HepG2 (cell line): ENCODE data around the gene SLC10A2. TPM values are rescaled to one million over a fixed set of nuclear protein-coding genes. Genes with fewer than 3 reads are reported as not detected.

ENCODE experiments used
- ATAC-seq: fragments of 200-7000 bp; cut with Tn5 transposase; 3 replicates; pipeline ENCODE4 v1.9.1; 2020; ENCODE audit warnings: mild to moderate bottlenecking, moderate library complexity
- BruUV-seq: library from RNA; stranded (reverse); fragments of 400-500 nt; replicated peaks from 2 replicates; lab custom pipeline; 2021; lab: Mats Ljungman, UMichigan
- CTCF ChIA-PET: fragments of 300-600 bp; formaldehyde crosslinking; extraction: SDS; loops from one replicate; lab custom pipeline; 2021; ENCODE audit warnings: low total read pairs, inconsistent platforms, low intra/inter-chr PET ratio; lab: Yijun Ruan, JAX
- POLR2A ChIA-PET: fragments of 350-600 bp; sonication (Branson Sonifier 250); formaldehyde crosslinking; loops from one replicate; lab custom pipeline; 2020; ENCODE audit warnings: antibody characterized with exemption, inconsistent platforms; lab: Yijun Ruan, JAX
- DNase-seq: peaks from one replicate; pipeline ENCODE4 v3.0.0-alpha.2; 2015; ENCODE audit warnings: low spot score
- FAIRE-seq: peaks from 3 replicates; lab custom pipeline; 2011; peaks lifted over from hg19 to GRCh38; lab: Jason Lieb, UNC
- H2AFZ ChIP-seq: one replicate; pipeline ENCODE4 v1.6.1; 2011; ENCODE audit warnings: low read length, inconsistent platforms
- H3K27ac ChIP-seq: fragments of 300-600 bp; 3 replicates; pipeline ENCODE4 v1.8.0; 2011; ENCODE audit warnings: mixed run types, mild to moderate bottlenecking, mixed read lengths, low read length, inconsistent platforms; ENCODE audit not compliant: insufficient read depth; ENCODE audit errors: extremely low read length
- H3K27me3 ChIP-seq, 2 experiments: fragments of 200-600 bp in 1 of 2; 2 replicates in 1 of 2; 3 replicates in 1 of 2; pipeline versions ENCODE4 v1.6.0 to v1.8.0; 2011; ENCODE audit warnings: low read length in 2 of 2, mild to moderate bottlenecking in 2 of 2, moderate library complexity in 2 of 2, inconsistent platforms in 1 of 2; ENCODE audit not compliant: insufficient read depth in 2 of 2, control insufficient read depth in 1 of 2
- H3K36me3 ChIP-seq, 2 experiments: fragments of 200-600 bp in 1 of 2; replicated peaks in 1 of 2; 2 replicates in 1 of 2; 3 replicates in 1 of 2; pipeline versions ENCODE4 v1.5.1 to v1.8.0; 2011; ENCODE audit warnings: low read length in 2 of 2, inconsistent platforms in 1 of 2; ENCODE audit not compliant: insufficient read depth in 2 of 2, control insufficient read depth in 1 of 2
- H3K4me1 ChIP-seq: 2 replicates; pipeline ENCODE4 v1.5.1; 2012; ENCODE audit warnings: low read length, inconsistent platforms; ENCODE audit not compliant: insufficient read depth
- H3K4me2 ChIP-seq: 2 replicates; pipeline ENCODE4 v1.6.0; 2011; ENCODE audit warnings: low read depth, low read length, inconsistent platforms
- H3K4me3 ChIP-seq, 3 experiments: fragments of 200-600 bp in 1 of 3; sonication (generic), shearing (Covaris generic) in 1 of 3; replicated peaks in 1 of 3; 2 replicates each; pipeline ENCODE4 v1.5.1; 2011 to 2016; ENCODE audit warnings: low read length in 3 of 3, inconsistent platforms in 2 of 3, low read depth in 2 of 3, mild to moderate bottlenecking in 2 of 3, control low read depth in 1 of 3, mixed read lengths in 1 of 3; ENCODE audit not compliant: insufficient read depth in 1 of 3
- H3K79me2 ChIP-seq: one replicate; pipeline ENCODE4 v1.6.1; 2011; ENCODE audit warnings: low read length, inconsistent platforms; ENCODE audit not compliant: insufficient read depth
- H3K9ac ChIP-seq: 2 replicates; pipeline ENCODE4 v1.6.0; 2011; ENCODE audit warnings: mild to moderate bottlenecking, low read depth, low read length, inconsistent platforms; ENCODE audit not compliant: insufficient read depth
- H3K9me3 ChIP-seq: 2 replicates; pipeline ENCODE4 v1.5.1; 2012; ENCODE audit warnings: mild to moderate bottlenecking, low read length
- H4K20me1 ChIP-seq: 2 replicates; pipeline ENCODE4 v1.6.0; 2011; ENCODE audit warnings: inconsistent platforms, mild to moderate bottlenecking, low read length, moderate library complexity; ENCODE audit not compliant: insufficient read depth
- AGO2 ChIP-seq: fragments of 200-400 bp; formaldehyde crosslinking; optimal IDR thresholded peaks from 2 replicates; pipeline ENCODE3; 2017; ENCODE audit warnings: mild to moderate bottlenecking, low read depth, low read length, moderate library complexity
- BCL6 ChIP-seq: IDR thresholded peaks from 2 replicates; pipeline ENCODE4 v1.6.1; 2016; ENCODE audit warnings: missing genetic modification reagents, missing compliant biosample characterization
- CC2D1A ChIP-seq: sonication (generic); formaldehyde crosslinking; IDR thresholded peaks from 2 replicates; pipeline ENCODE4 v1.8.1; 2023; ENCODE audit warnings: mild to moderate bottlenecking, missing genetic modification reagents
- JUND ChIP-seq: sonication (generic); formaldehyde crosslinking; IDR thresholded peaks from 2 replicates; pipeline ENCODE4 v1.8.0; 2022; ENCODE audit warnings: mild to moderate bottlenecking, missing genetic modification reagents
- MTA1 ChIP-seq: sonication (generic); formaldehyde crosslinking; IDR thresholded peaks from 2 replicates; pipeline ENCODE4 v1.4.0; 2020; ENCODE audit warnings: missing genetic modification reagents, mild to moderate bottlenecking, borderline replicate concordance
- NR2F6 ChIP-seq, 2 experiments: IDR thresholded peaks; 2 replicates each; pipeline ENCODE4 v1.6.1; 2016; ENCODE audit warnings: antibody characterized with exemption in 1 of 2, mild to moderate bottlenecking in 1 of 2
- SAFB2 ChIP-seq: sonication (generic); formaldehyde crosslinking; IDR thresholded peaks from 2 replicates; pipeline ENCODE4 v1.5.1; 2020; ENCODE audit warnings: missing genetic modification reagents, low read depth, mild to moderate bottlenecking, borderline replicate concordance
- TARDBP ChIP-seq: sonication (generic); formaldehyde crosslinking; IDR thresholded peaks from 2 replicates; pipeline ENCODE4 v1.8.0; 2022; ENCODE audit warnings: mild to moderate bottlenecking, missing genetic modification reagents
- ZBTB1 ChIP-seq: sonication (generic); formaldehyde crosslinking; IDR thresholded peaks from 2 replicates; pipeline ENCODE4 v1.4.0; 2020; ENCODE audit warnings: missing genetic modification reagents, borderline replicate concordance
- ZC3H4 ChIP-seq: sonication (generic); formaldehyde crosslinking; IDR thresholded peaks from 2 replicates; pipeline ENCODE4 v1.4.0; 2020; ENCODE audit warnings: missing genetic modification reagents, borderline replicate concordance
- ZFP36 ChIP-seq: fragments of 150-350 bp; IDR thresholded peaks from 2 replicates; pipeline ENCODE4 v1.6.1; 2018; ENCODE audit warnings: borderline replicate concordance, low read length, low read depth; ENCODE audit not compliant: partially characterized antibody
- ZIK1 ChIP-seq: sonication (generic); formaldehyde crosslinking; IDR thresholded peaks from 2 replicates; pipeline ENCODE4 v1.5.0; 2020; ENCODE audit warnings: mild to moderate bottlenecking, low read depth, missing genetic modification reagents, borderline replicate concordance
- ZKSCAN8 ChIP-seq: IDR thresholded peaks from 2 replicates; pipeline ENCODE4 v1.6.1; 2016; ENCODE audit warnings: borderline replicate concordance, missing genetic modification reagents, missing compliant biosample characterization
- ZNF556 ChIP-seq: sonication (generic); formaldehyde crosslinking; IDR thresholded peaks from 2 replicates; pipeline ENCODE4 v1.4.0; 2020; ENCODE audit warnings: mild to moderate bottlenecking, missing genetic modification reagents, borderline replicate concordance
- ZNF570 ChIP-seq: sonication (generic); formaldehyde crosslinking; IDR thresholded peaks from 2 replicates; pipeline ENCODE4 v1.4.0; 2020; ENCODE audit warnings: mild to moderate bottlenecking, missing genetic modification reagents, borderline replicate concordance
- WGBS: methylation state at CpG from one replicate; pipeline ENCODE4 v1.1.6; 2017; ENCODE audit warnings: low lambda C conversion rate; 5-methylcytosine and 5-hydroxymethylcytosine counted together
- in situ Hi-C: cut with HindIII; loops from 2 replicates; pipeline ENCODE4 v1.10.0; 2017; ENCODE audit warnings: low pct_unique_long_range_greater_than_20kb; ENCODE audit not compliant: extremely low pct_ligation_motif_present
- intact Hi-C: fragments of 100-400 bp; cut with micrococcal nuclease; formaldehyde crosslinking; loops from one replicate; pipeline ENCODE4 v1.10.0; 2022; ENCODE audit not compliant: unreplicated experiment
- polyA plus RNA-seq, 8 experiments: library from polyadenylated mRNA; depleted of rRNA in 3 of 8; stranded (reverse) in 7 of 8; unstranded in 1 of 8; fragments of >200 nt; fragmentation: Illumina TruSeq in 4 of 8; extraction: Trizol in 4 of 8; gene quantifications; 2 replicates each; pipeline versions ENCODE4 v1.2.1 to v1.2.3, GENCODE V29; 2011 to 2016; ENCODE audit warnings: low read depth in 4 of 8, missing spikeins in 1 of 8, mixed read lengths in 1 of 8; ENCODE audit not compliant: insufficient read depth in 1 of 8
- total RNA-seq, 5 experiments: library from RNA; depleted of rRNA; stranded (reverse); fragments of >200 nt; fragmentation: Illumina TruSeq; extraction: Trizol; gene quantifications; 2 replicates each; pipeline ENCODE4 v1.2.3, GENCODE V29; 2016; ENCODE audit warnings: low read depth in 1 of 5
- TF ChIP-seq, protein P1 (sequence below): sonication (generic); formaldehyde crosslinking; IDR thresholded peaks from 2 replicates; pipeline ENCODE4 v1.9.0; 2022; ENCODE audit warnings: low read depth, missing genetic modification reagents
- TF ChIP-seq, protein P2 (sequence below): sonication (generic); formaldehyde crosslinking; IDR thresholded peaks from 2 replicates; pipeline ENCODE4 v1.5.1; 2020; ENCODE audit warnings: mild to moderate bottlenecking, missing genetic modification reagents, borderline replicate concordance

SLC10A2 gene
- total and polyA plus RNA-seq, 2 of the 13 experiments (the other 11 are each of a cell fraction or from before 2014, with no cell fraction given) = not detected

DNA sequence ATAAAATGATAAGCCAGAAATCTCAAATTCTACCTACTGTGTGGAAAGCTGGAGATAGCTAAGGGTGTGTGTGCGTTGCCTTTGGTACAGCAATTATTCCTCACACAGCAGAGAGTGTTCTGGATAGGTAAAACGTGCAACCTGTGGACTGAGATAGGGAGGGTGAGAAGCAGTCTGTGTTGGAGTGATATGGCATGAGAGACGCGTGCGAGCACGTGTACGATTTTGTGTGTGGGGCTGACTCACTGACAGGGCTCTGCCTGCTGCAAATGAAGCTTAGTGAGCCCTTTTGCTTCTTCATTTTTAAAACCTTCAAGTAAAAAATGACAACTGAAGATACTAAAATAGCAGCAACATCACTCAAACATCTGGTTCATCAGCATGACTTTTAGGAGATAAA, 35.7 kb upstream of the SLC10A2 start:
- ATAC-seq (no peak), FAIRE-seq (no peak), DNase-seq (no peak)
- no TSS peak for BruUV-seq
- no peaks in the 10 kb centered on the region for H3K4me1 ChIP-seq
- no peak overlapping the region for H2AFZ ChIP-seq
- intact Hi-C loops = no loop called here
- ChIA-PET CTCF (no interaction called here), POLR2A (no interaction called here)
- in situ Hi-C loops = no loop called here
- H3K4me3 ChIP-seq = no peak overlapping the region
- no peaks in the 10 kb centered on the region for H4K20me1 ChIP-seq
- no peaks in the 10 kb centered on the region for H3K9me3 ChIP-seq
- H3K36me3 ChIP-seq = no peaks in the 10 kb centered on the region
- H3K9ac ChIP-seq = no peak overlapping the region
- 43% methylated on average over 7 of the region's 7 CpGs for WGBS
- no peak overlapping the region for H3K4me2 ChIP-seq
- H3K27me3 ChIP-seq = no peaks in the 10 kb centered on the region
- no peaks in the 10 kb centered on the region for H3K79me2 ChIP-seq
- H3K27ac ChIP-seq = no peak overlapping the region
- TF ChIP-seq, protein P1, sequence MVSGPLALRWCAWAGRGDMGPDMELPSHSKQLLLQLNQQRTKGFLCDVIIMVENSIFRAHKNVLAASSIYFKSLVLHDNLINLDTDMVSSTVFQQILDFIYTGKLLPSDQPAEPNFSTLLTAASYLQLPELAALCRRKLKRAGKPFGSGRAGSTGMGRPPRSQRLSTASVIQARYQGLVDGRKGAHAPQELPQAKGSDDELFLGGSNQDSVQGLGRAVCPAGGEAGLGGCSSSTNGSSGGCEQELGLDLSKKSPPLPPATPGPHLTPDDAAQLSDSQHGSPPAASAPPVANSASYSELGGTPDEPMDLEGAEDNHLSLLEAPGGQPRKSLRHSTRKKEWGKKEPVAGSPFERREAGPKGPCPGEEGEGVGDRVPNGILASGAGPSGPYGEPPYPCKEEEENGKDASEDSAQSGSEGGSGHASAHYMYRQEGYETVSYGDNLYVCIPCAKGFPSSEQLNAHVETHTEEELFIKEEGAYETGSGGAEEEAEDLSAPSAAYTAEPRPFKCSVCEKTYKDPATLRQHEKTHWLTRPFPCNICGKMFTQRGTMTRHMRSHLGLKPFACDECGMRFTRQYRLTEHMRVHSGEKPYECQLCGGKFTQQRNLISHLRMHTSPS = no peak
- no peak for TF ChIP-seq ZNF570 (CRISPR knock-in tag)
- TF ChIP-seq ZFP36 = no peak
- TF ChIP-seq NR2F6 (IDR thresholded peaks at IDR 0.05) = no peak
- no peak for TF ChIP-seq NR2F6 (CRISPR knock-in tag; IDR thresholded peaks at IDR 0.05)
- TF ChIP-seq ZIK1 (CRISPR knock-in tag) = no peak
- no peak for TF ChIP-seq ZC3H4 (CRISPR knock-in tag)
- TF ChIP-seq, protein P2, sequence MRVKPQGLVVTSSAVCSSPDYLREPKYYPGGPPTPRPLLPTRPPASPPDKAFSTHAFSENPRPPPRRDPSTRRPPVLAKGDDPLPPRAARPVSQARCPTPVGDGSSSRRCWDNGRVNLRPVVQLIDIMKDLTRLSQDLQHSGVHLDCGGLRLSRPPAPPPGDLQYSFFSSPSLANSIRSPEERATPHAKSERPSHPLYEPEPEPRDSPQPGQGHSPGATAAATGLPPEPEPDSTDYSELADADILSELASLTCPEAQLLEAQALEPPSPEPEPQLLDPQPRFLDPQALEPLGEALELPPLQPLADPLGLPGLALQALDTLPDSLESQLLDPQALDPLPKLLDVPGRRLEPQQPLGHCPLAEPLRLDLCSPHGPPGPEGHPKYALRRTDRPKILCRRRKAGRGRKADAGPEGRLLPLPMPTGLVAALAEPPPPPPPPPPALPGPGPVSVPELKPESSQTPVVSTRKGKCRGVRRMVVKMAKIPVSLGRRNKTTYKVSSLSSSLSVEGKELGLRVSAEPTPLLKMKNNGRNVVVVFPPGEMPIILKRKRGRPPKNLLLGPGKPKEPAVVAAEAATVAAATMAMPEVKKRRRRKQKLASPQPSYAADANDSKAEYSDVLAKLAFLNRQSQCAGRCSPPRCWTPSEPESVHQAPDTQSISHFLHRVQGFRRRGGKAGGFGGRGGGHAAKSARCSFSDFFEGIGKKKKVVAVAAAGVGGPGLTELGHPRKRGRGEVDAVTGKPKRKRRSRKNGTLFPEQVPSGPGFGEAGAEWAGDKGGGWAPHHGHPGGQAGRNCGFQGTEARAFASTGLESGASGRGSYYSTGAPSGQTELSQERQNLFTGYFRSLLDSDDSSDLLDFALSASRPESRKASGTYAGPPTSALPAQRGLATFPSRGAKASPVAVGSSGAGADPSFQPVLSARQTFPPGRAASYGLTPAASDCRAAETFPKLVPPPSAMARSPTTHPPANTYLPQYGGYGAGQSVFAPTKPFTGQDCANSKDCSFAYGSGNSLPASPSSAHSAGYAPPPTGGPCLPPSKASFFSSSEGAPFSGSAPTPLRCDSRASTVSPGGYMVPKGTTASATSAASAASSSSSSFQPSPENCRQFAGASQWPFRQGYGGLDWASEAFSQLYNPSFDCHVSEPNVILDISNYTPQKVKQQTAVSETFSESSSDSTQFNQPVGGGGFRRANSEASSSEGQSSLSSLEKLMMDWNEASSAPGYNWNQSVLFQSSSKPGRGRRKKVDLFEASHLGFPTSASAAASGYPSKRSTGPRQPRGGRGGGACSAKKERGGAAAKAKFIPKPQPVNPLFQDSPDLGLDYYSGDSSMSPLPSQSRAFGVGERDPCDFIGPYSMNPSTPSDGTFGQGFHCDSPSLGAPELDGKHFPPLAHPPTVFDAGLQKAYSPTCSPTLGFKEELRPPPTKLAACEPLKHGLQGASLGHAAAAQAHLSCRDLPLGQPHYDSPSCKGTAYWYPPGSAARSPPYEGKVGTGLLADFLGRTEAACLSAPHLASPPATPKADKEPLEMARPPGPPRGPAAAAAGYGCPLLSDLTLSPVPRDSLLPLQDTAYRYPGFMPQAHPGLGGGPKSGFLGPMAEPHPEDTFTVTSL (CRISPR knock-in tag) = no peak
- no peak for TF ChIP-seq AGO2
- TF ChIP-seq ZBTB1 (CRISPR knock-in tag) = no peak
- TF ChIP-seq ZNF556 (CRISPR knock-in tag) = no peak
- TF ChIP-seq ZKSCAN8 (CRISPR knock-in tag) = no peak
- no peak for TF ChIP-seq SAFB2 (CRISPR knock-in tag)
- TF ChIP-seq TARDBP (CRISPR knock-in tag) = no peak
- TF ChIP-seq CC2D1A (CRISPR knock-in tag) = no peak
- TF ChIP-seq MTA1 (CRISPR knock-in tag) = no peak
- no peak for TF ChIP-seq BCL6 (CRISPR knock-in tag)
- TF ChIP-seq JUND (CRISPR knock-in tag) = no peak
